Jurkat, Clone E6-1 (cell line): ENCODE data around the gene ATXN1.
"Not testable (repeated sequence)": the region's sequence is repeated elsewhere in the genome, so short reads cannot be mapped to it uniquely, and the experiment has no call there.

ENCODE experiments used
- DNase-seq: peaks from one replicate; pipeline ENCODE4 v3.0.0-alpha.2; 2011; ENCODE audit warnings: low read depth, low spot score
- H3K4me3 ChIP-seq: 2 replicates; pipeline ENCODE4 v1.5.1; 2011; ENCODE audit warnings: mild to moderate bottlenecking, low read length, control low read depth, moderate library complexity

ATXN1 gene

GRCh38 chr6:16706491-16706890 lies 54.8 kb downstream of the ATXN1 start:
- not testable (repeated sequence) for DNase-seq, H3K4me3 ChIP-seq

- no peak for DNase-seq
- no peak overlapping the region for H3K4me3 ChIP-seq
Observed at GRCh38 chr6:16706029-16706428, 55.2 kb downstream of the ATXN1 start.

GRCh38 chr6:16705081-16705993 lies 55.9 kb downstream of the ATXN1 start:
- H3K4me3 ChIP-seq, result no peak overlapping the region

GRCh38 chr6:16704401-16705045 lies 56.7 kb downstream of the ATXN1 start:
- no peak for DNase-seq

More at GRCh38 chr6:16705081-16705993, 55.9 kb downstream of the ATXN1 start:
- DNase-seq, result no peak

GRCh38 chr6:16702627-16703378 lies 58.5 kb downstream of the ATXN1 start:
- not testable (repeated sequence) for DNase-seq, H3K4me3 ChIP-seq

More at GRCh38 chr6:16704401-16705045, 56.7 kb downstream of the ATXN1 start:
- no peak overlapping the region for H3K4me3 ChIP-seq

GRCh38 chr6:16700916-16701234 lies 60.4 kb downstream of the ATXN1 start:
- no peak for DNase-seq
- H3K4me3 ChIP-seq, result no peak overlapping the region

- no peak for DNase-seq
- no peak overlapping the region for H3K4me3 ChIP-seq
Observed at GRCh38 chr6:16700202-16700915, 60.9 kb downstream of the ATXN1 start.

- H3K4me3 ChIP-seq, result no peak overlapping the region
- no peak for DNase-seq
Observed at GRCh38 chr6:16698997-16699868, 62.0 kb downstream of the ATXN1 start.

- no peak overlapping the region for H3K4me3 ChIP-seq
- no peak for DNase-seq
Observed at GRCh38 chr6:16698162-16698533, 63.1 kb downstream of the ATXN1 start.

GRCh38 chr6:16697437-16698161 lies 63.7 kb downstream of the ATXN1 start:
- DNase-seq, result no peak
- no peak overlapping the region for H3K4me3 ChIP-seq

GRCh38 chr6:16696496-16696895 lies 64.8 kb downstream of the ATXN1 start:
- no peak overlapping the region for H3K4me3 ChIP-seq
- DNase-seq, result no peak

- no peak overlapping the region for H3K4me3 ChIP-seq
- DNase-seq, result no peak
Observed at GRCh38 chr6:16694781-16695578, 66.3 kb downstream of the ATXN1 start.

- no peak overlapping the region for H3K4me3 ChIP-seq
- DNase-seq, result no peak
Observed at GRCh38 chr6:16691324-16691723, 69.9 kb downstream of the ATXN1 start.

GRCh38 chr6:16690608-16691142 lies 70.6 kb downstream of the ATXN1 start:
- H3K4me3 ChIP-seq, result no peak overlapping the region
- DNase-seq, result no peak

- DNase-seq, result no peak
Observed at GRCh38 chr6:16689788-16690607, 71.3 kb downstream of the ATXN1 start.

More at GRCh38 chr6:16689788-16690607, 71.3 kb downstream of the ATXN1 start:
- no peak overlapping the region for H3K4me3 ChIP-seq
